Prostate gland (tissue), 2 donors: ENCODE measurements around the gene ST6GALNAC5.

Source experiments
- POLR2A ChIP-seq: fragments of 450-650 bp; IDR thresholded peaks from one replicate; pipeline ENCODE4 v1.6.1; 2016; ENCODE audit warnings: antibody characterized with exemption, mild to moderate bottlenecking
- POLR2AphosphoS5 ChIP-seq: sonication (generic); formaldehyde crosslinking; IDR thresholded peaks from one replicate; pipeline ENCODE4 v1.6.1; 2017; ENCODE audit warnings: antibody characterized with exemption
- TF ChIP-seq, protein P1 (sequence below), 4 experiments: fragments of 200-600 bp in 2 of 4; fragments of 450-650 bp in 2 of 4; sonication (generic) in 2 of 4; IDR thresholded peaks; 1 replicate in 3 of 4; 2 replicates in 1 of 4; pipeline ENCODE4 v1.5.1; 2016 to 2019; ENCODE audit warnings: antibody characterized with exemption in 4 of 4, mild to moderate bottlenecking in 2 of 4, moderate library complexity in 2 of 4

DNA sequence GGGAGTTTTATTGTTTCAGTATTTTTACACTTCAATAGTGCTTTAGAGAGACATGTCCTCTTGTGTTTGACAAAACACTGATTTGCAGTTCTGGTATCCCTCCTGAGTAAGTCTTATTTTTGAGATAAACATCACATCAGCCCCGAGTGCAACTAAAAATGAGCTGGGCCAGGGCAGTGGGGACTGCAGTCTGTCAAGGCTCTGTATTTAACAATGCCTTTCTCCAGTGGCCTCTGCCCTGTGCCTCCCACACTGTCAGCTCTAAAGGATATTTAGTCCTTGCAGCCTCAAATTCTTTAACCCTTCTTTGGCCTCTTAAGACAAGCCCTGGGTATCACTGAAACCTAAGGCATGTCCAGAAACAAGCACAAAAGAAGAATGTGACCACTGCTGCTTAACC is 160.6 kb downstream of the ST6GALNAC5 start:
- TF ChIP-seq, protein P1, sequence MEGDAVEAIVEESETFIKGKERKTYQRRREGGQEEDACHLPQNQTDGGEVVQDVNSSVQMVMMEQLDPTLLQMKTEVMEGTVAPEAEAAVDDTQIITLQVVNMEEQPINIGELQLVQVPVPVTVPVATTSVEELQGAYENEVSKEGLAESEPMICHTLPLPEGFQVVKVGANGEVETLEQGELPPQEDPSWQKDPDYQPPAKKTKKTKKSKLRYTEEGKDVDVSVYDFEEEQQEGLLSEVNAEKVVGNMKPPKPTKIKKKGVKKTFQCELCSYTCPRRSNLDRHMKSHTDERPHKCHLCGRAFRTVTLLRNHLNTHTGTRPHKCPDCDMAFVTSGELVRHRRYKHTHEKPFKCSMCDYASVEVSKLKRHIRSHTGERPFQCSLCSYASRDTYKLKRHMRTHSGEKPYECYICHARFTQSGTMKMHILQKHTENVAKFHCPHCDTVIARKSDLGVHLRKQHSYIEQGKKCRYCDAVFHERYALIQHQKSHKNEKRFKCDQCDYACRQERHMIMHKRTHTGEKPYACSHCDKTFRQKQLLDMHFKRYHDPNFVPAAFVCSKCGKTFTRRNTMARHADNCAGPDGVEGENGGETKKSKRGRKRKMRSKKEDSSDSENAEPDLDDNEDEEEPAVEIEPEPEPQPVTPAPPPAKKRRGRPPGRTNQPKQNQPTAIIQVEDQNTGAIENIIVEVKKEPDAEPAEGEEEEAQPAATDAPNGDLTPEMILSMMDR (IDR thresholded peaks at IDR 0.05), result no peak
- TF ChIP-seq POLR2A (no peak), POLR2AphosphoS5 (no peak)
